Liver (tissue), 3 donors: ENCODE data around the gene HCFC1R1.
A peak's percentile ranks its signal among the peaks of the same experiment; 100 is the strongest.

Experiments used
- ATF3 ChIP-seq: IDR thresholded peaks from 2 replicates; pipeline ENCODE4 v1.6.1; 2016; ENCODE audit warnings: antibody characterized with exemption
- CTCF ChIP-seq: fragments of 150-350 bp; IDR thresholded peaks from 2 replicates; pipeline ENCODE4 v1.5.1; 2017; ENCODE audit warnings: improper control_type of control experiment, low read depth, low read length; ENCODE audit not compliant: missing input control
- FOXA1 ChIP-seq: IDR thresholded peaks from 2 replicates; pipeline ENCODE4 v1.6.1; 2016; ENCODE audit warnings: antibody characterized with exemption
- JUND ChIP-seq, 2 donors: IDR thresholded peaks; 2 replicates each; pipeline ENCODE4 v1.6.1; 2016; ENCODE audit warnings: antibody characterized with exemption in 2 of 2
- MAX ChIP-seq: IDR thresholded peaks from 2 replicates; pipeline ENCODE4 v1.6.1; 2016; ENCODE audit warnings: antibody characterized with exemption
- RAD21 ChIP-seq, 2 donors: IDR thresholded peaks; 2 replicates each; pipeline ENCODE4 v1.6.1; 2016; ENCODE audit warnings: antibody characterized with exemption in 2 of 2, mild to moderate bottlenecking in 2 of 2
- REST ChIP-seq: IDR thresholded peaks from 2 replicates; pipeline ENCODE4 v1.6.1; 2016; ENCODE audit warnings: antibody characterized with exemption, mild to moderate bottlenecking
- SP1 ChIP-seq: IDR thresholded peaks from 2 replicates; pipeline ENCODE4 v1.6.1; 2018; ENCODE audit warnings: antibody characterized with exemption, mild to moderate bottlenecking
- TAF1 ChIP-seq: conservative IDR thresholded peaks from 2 replicates; pipeline ENCODE4 v1.6.1; 2016; ENCODE audit warnings: antibody characterized with exemption, mild to moderate bottlenecking
- YY1 ChIP-seq: IDR thresholded peaks from 2 replicates; pipeline ENCODE4 v1.6.1; 2016; ENCODE audit warnings: antibody characterized with exemption, mild to moderate bottlenecking
- ZBTB33 ChIP-seq: IDR thresholded peaks from 2 replicates; pipeline ENCODE4 v1.6.1; 2016; ENCODE audit warnings: antibody characterized with exemption
- donor health status: healthy.
- donor health status: healthy.

GRCh38 chr16:3023669-3024478 lies at the start of gene HCFC1R1, which contains the start of gene THOC6:
- TF ChIP-seq CTCF (no peak), RAD21 (IDR thresholded peaks at IDR 0.05) (no peak), YY1 (peak; percentile 45), MAX (no peak), REST (no peak), JUND (IDR thresholded peaks at IDR 0.05) (no peak), TAF1 (no peak), FOXA1 (no peak), ZBTB33 (no peak), ATF3 (no peak), SP1 (peak; percentile 48)
